T-cell (primary cell): ENCODE measurements around the gene GSE1. TPM values are rescaled to one million over a fixed set of nuclear protein-coding genes. Genes with fewer than 3 reads are reported as not detected.

Experiments used
- ATAC-seq, 4 experiments: fragments of 200-7000 bp in 3 of 4; fragments of 150-1000 bp in 1 of 4; cut with Tn5 transposase; replicated peaks in 1 of 4; 1 replicate in 3 of 4; 2 replicates in 1 of 4; pipeline ENCODE4 v1.10.0; 2021; ENCODE audit warnings: moderate library complexity in 3 of 4, mild to moderate bottlenecking in 2 of 4, moderate number of reproducible peaks in 1 of 4
- CTCF ChIA-PET, 2 donors: fragments of 300-600 bp; sonication (Branson Sonifier 250); formaldehyde crosslinking; loops; one replicate each; lab custom pipeline; 2022; ENCODE audit warnings: antibody characterized with exemption in 2 of 2; lab: Charles Lee
- POLR2A ChIA-PET, 2 donors: fragments of 300-600 bp; sonication (Branson Sonifier 250); formaldehyde crosslinking; loops; one replicate each; lab custom pipeline; 2022; ENCODE audit warnings: antibody characterized with exemption in 2 of 2; lab: Charles Lee
- DNase-seq, 35 experiments: peaks; one replicate each; pipeline versions ENCODE4 v3.0.0 to v3.0.0-alpha.2; 2013 to 2023
- H3K27ac ChIP-seq: one replicate; pipeline ENCODE4 v1.5.1; 2013; ENCODE audit warnings: low read length
- H3K27me3 ChIP-seq, 2 experiments: replicated peaks in 1 of 2; 1 replicate in 1 of 2; 2 replicates in 1 of 2; pipeline versions ENCODE4 v1.6.1 to v1.7.0; 2013; ENCODE audit warnings: low read length in 1 of 2, mixed read lengths in 1 of 2; ENCODE audit not compliant: control insufficient read depth in 2 of 2, insufficient read depth in 2 of 2; ENCODE audit errors: extremely low read depth in 1 of 2
- H3K36me3 ChIP-seq, 2 donors: 1 replicate in 1 of 2; 2 replicates in 1 of 2; pipeline versions ENCODE4 v1.6.1 to v1.7.0; 2013; ENCODE audit warnings: low read length in 1 of 2; ENCODE audit not compliant: control insufficient read depth in 2 of 2, insufficient read depth in 1 of 2; ENCODE audit errors: extremely low read depth in 1 of 2
- H3K4me1 ChIP-seq, 2 experiments: 1 replicate in 1 of 2; 2 replicates in 1 of 2; pipeline versions ENCODE4 v1.6.1 to v1.7.0; 2013; ENCODE audit warnings: low read length in 2 of 2, mixed read lengths in 1 of 2; ENCODE audit not compliant: insufficient read depth in 2 of 2, control insufficient read depth in 1 of 2; ENCODE audit errors: extremely low read depth in 1 of 2
- H3K4me3 ChIP-seq, 2 donors: 1 replicate in 1 of 2; 2 replicates in 1 of 2; pipeline versions ENCODE4 v1.5.1 to v1.7.0; 2013; ENCODE audit warnings: mild to moderate bottlenecking in 2 of 2, low read length in 1 of 2, moderate library complexity in 1 of 2; ENCODE audit not compliant: control insufficient read depth in 1 of 2; ENCODE audit errors: extremely low read depth in 1 of 2
- H3K9me3 ChIP-seq: 2 replicates; pipeline ENCODE4 v1.7.0; 2013
- H3K27ac Mint-ChIP-seq, 2 donors: one replicate each; pipeline ENCODE4 v1.8.0; 2020 to 2021; ENCODE audit warnings: mild to moderate bottlenecking in 2 of 2, mixed read lengths in 2 of 2
- H3K27me3 Mint-ChIP-seq, 2 donors: one replicate each; pipeline ENCODE4 v1.8.0; 2021 to 2022; ENCODE audit warnings: mixed read lengths in 2 of 2
- H3K36me3 Mint-ChIP-seq: one replicate; pipeline ENCODE4 v1.8.0; 2021; ENCODE audit warnings: mixed read lengths
- H3K4me1 Mint-ChIP-seq, 3 donors: one replicate each; pipeline ENCODE4 v1.8.0; 2020 to 2022; ENCODE audit warnings: mixed read lengths in 3 of 3, mild to moderate bottlenecking in 1 of 3
- H3K4me3 Mint-ChIP-seq, 3 donors: one replicate each; pipeline ENCODE4 v1.8.0; 2020 to 2022; ENCODE audit warnings: mild to moderate bottlenecking in 3 of 3, mixed read lengths in 3 of 3, moderate library complexity in 3 of 3
- H3K9me3 Mint-ChIP-seq, 3 donors: one replicate each; pipeline ENCODE4 v1.8.0; 2020 to 2022; ENCODE audit warnings: mixed read lengths in 3 of 3
- WGBS: methylation state at CpG from one replicate; pipeline ENCODE4 v1.1.5; 2013; ENCODE audit warnings: missing lambda C conversion rate; ENCODE audit not compliant: insufficient coverage; 5-methylcytosine and 5-hydroxymethylcytosine counted together
- total RNA-seq, 35 experiments: library from RNA in 6 of 35; stranded (reverse) in 6 of 35; fragments of 120-200 nt in 1 of 35; gene quantifications; one replicate each; pipeline versions ENCODE4 v1.2.1 to v1.2.4 and lab custom pipeline; 2013 to 2026

GSE1 gene
- total RNA-seq, 5 donors from 2014 or later (not counting 1 experiment from before 2014, with no cell fraction given): 29.1 to 61.7 (median 37.4) TPM

- no peaks in the 10 kb centered on the region for H3K27me3 Mint-ChIP-seq
- no peaks in the 10 kb centered on the region for H3K9me3 Mint-ChIP-seq
- no peaks in the 10 kb centered on the region for H3K9me3 ChIP-seq
- H3K27me3 ChIP-seq: no peaks in the 10 kb centered on the region
- no peak overlapping the region for H3K4me3 Mint-ChIP-seq
- ChIA-PET POLR2A (no interaction called here), CTCF (interaction anchor here in 1 of 2 donors (1.1 kb wide), 1 partner anchor 23 kb away, joined by 3 read pairs; no protein-coding TSS in a partner anchor)
- DNase-seq (no peak), ATAC-seq (no peak)
- peaks cover 2 to 13% (median 10%) of the 10 kb centered on the region in 3 donors for H3K4me1 Mint-ChIP-seq
- no peak overlapping the region for H3K4me3 ChIP-seq
- no peaks in the 10 kb centered on the region for H3K36me3 ChIP-seq
- WGBS: 90% methylated on average over 7 of the region's 21 CpGs
- H3K4me1 ChIP-seq: peaks cover 0 to 21% of the 10 kb centered on the region in 2 experiments
- H3K36me3 Mint-ChIP-seq: peaks cover 13% of the 10 kb centered on the region
- H3K27ac Mint-ChIP-seq: no peak overlapping the region
- no peak overlapping the region for H3K27ac ChIP-seq
Measured at GRCh38 chr16:85593494-85594221, 19.5 kb upstream of the GSE1 start.

- ATAC-seq: no peak
- Mint-ChIP-seq H3K4me3 (no peak overlapping the region), H3K27ac (no peak overlapping the region)
Measured at GRCh38 chr16:85594273-85594977, 18.7 kb upstream of the GSE1 start.

GRCh38 chr16:85594978-85595661 lies 18.0 kb upstream of the GSE1 start:
- H3K27ac ChIP-seq: no peak overlapping the region
- CTCF ChIA-PET: no interaction called here
- peaks cover 13% of the 10 kb centered on the region for H3K36me3 Mint-ChIP-seq
- 93% methylated on average over 11 of the region's 11 CpGs for WGBS
- peaks cover 0 to 15% of the 10 kb centered on the region in 2 experiments for H3K4me1 ChIP-seq
- no peaks in the 10 kb centered on the region for H3K27me3 Mint-ChIP-seq
- DNase-seq (no peak), ATAC-seq (no peak)
- H3K27ac Mint-ChIP-seq: no peak overlapping the region
- H3K9me3 Mint-ChIP-seq: no peaks in the 10 kb centered on the region
- POLR2A ChIA-PET: no interaction called here
- no peaks in the 10 kb centered on the region for H3K27me3 ChIP-seq
- peaks cover 2 to 13% (median 10%) of the 10 kb centered on the region in 3 donors for H3K4me1 Mint-ChIP-seq
- H3K36me3 ChIP-seq: no peaks in the 10 kb centered on the region
- H3K9me3 ChIP-seq: no peaks in the 10 kb centered on the region
- no peak overlapping the region for H3K4me3 ChIP-seq
- H3K4me3 Mint-ChIP-seq: no peak overlapping the region

More at GRCh38 chr16:85594273-85594977, 18.7 kb upstream of the GSE1 start:
- CTCF ChIA-PET: no interaction called here
- no peaks in the 10 kb centered on the region for H3K9me3 ChIP-seq
- Mint-ChIP-seq H3K36me3 (peaks cover 13% of the 10 kb centered on the region), H3K9me3 (no peaks in the 10 kb centered on the region), H3K27me3 (no peaks in the 10 kb centered on the region), H3K4me1 (peaks cover 2 to 13% (median 10%) of the 10 kb centered on the region in 3 donors)
- no peaks in the 10 kb centered on the region for H3K36me3 ChIP-seq
- H3K27me3 ChIP-seq: no peaks in the 10 kb centered on the region
- peaks cover 0 to 15% of the 10 kb centered on the region in 2 experiments for H3K4me1 ChIP-seq
- no peak for DNase-seq
- 92% methylated on average over 17 of the region's 24 CpGs for WGBS
- H3K4me3 ChIP-seq: no peak overlapping the region
- H3K27ac ChIP-seq: no peak overlapping the region
- POLR2A ChIA-PET: no interaction called here

GRCh38 chr16:85595812-85596502 lies 17.2 kb upstream of the GSE1 start:
- POLR2A ChIA-PET: no interaction called here
- CTCF ChIA-PET: no interaction called here

GRCh38 chr16:85598141-85598540 lies 15.0 kb upstream of the GSE1 start:
- Mint-ChIP-seq H3K4me1 (peaks cover 2 to 9% (median 5%) of the 10 kb centered on the region in 3 donors), H3K27ac (no peak overlapping the region), H3K9me3 (no peaks in the 10 kb centered on the region), H3K36me3 (peaks cover 10% of the 10 kb centered on the region), H3K4me3 (no peak overlapping the region), H3K27me3 (no peaks in the 10 kb centered on the region)
- POLR2A ChIA-PET: no interaction called here
- Histone ChIP-seq H3K36me3 (no peaks in the 10 kb centered on the region), H3K27me3 (no peaks in the 10 kb centered on the region), H3K9me3 (no peaks in the 10 kb centered on the region), H3K4me1 (peaks cover 0 to 7% of the 10 kb centered on the region in 2 experiments), H3K27ac (no peak overlapping the region), H3K4me3 (no peak overlapping the region)
- ATAC-seq (no peak), DNase-seq (no peak)
- WGBS: 97% methylated on average over 8 of the region's 8 CpGs
- CTCF ChIA-PET: no interaction called here

More at GRCh38 chr16:85595812-85596502, 17.2 kb upstream of the GSE1 start:
- peaks cover 13% of the 10 kb centered on the region for H3K36me3 Mint-ChIP-seq
- H3K4me1 Mint-ChIP-seq: peaks cover 2 to 13% (median 10%) of the 10 kb centered on the region in 3 donors
- H3K4me1 ChIP-seq: peaks cover 0 to 15% of the 10 kb centered on the region in 2 experiments
- WGBS: 94% methylated on average over 15 of the region's 18 CpGs
- no peaks in the 10 kb centered on the region for H3K36me3 ChIP-seq
- H3K27ac ChIP-seq: no peak overlapping the region
- DNase-seq: no peak
- no peaks in the 10 kb centered on the region for H3K9me3 ChIP-seq
- no peak overlapping the region for H3K27ac Mint-ChIP-seq
- H3K27me3 ChIP-seq: no peaks in the 10 kb centered on the region
- H3K4me3 ChIP-seq: no peak overlapping the region
- ATAC-seq: no peak
- H3K4me3 Mint-ChIP-seq: no peak overlapping the region
- no peaks in the 10 kb centered on the region for H3K9me3 Mint-ChIP-seq
- H3K27me3 Mint-ChIP-seq: no peaks in the 10 kb centered on the region

- no peaks in the 10 kb centered on the region for H3K27me3 Mint-ChIP-seq
- ChIA-PET CTCF (no interaction called here), POLR2A (no interaction called here)
- Histone ChIP-seq H3K27ac (no peak overlapping the region), H3K36me3 (no peaks in the 10 kb centered on the region), H3K4me1 (peaks cover 0 to 4% of the 10 kb centered on the region in 2 experiments), H3K4me3 (no peak overlapping the region), H3K9me3 (no peaks in the 10 kb centered on the region), H3K27me3 (no peaks in the 10 kb centered on the region)
- peaks cover 0 to 9% (median 0%) of the 10 kb centered on the region in 3 donors for H3K4me1 Mint-ChIP-seq
- ATAC-seq (no peak), DNase-seq (no peak)
- 82% methylated on average over 8 of the region's 10 CpGs for WGBS
- H3K36me3 Mint-ChIP-seq: peaks cover 8% of the 10 kb centered on the region
- H3K9me3 Mint-ChIP-seq: no peaks in the 10 kb centered on the region
- no peak overlapping the region for H3K4me3 Mint-ChIP-seq
- H3K27ac Mint-ChIP-seq: no peak overlapping the region
Measured at GRCh38 chr16:85600078-85600477, 13.0 kb upstream of the GSE1 start.
